G401 (cell line): Measurements from ENCODE around the gene REEP1. TPM values are rescaled to one million over a fixed set of nuclear protein-coding genes. Genes with fewer than 3 reads are reported as not detected.

Experiments
- DNase-seq: peaks from one replicate; pipeline ENCODE4 v3.0.0-alpha.2; 2015; ENCODE audit warnings: low spot score
- in situ Hi-C: cut with HindIII; loops from 2 replicates; pipeline ENCODE4 v1.10.0; 2016; ENCODE audit warnings: low sequenced_read_pairs, mixed read lengths
- total RNA-seq: library from RNA; depleted of rRNA; stranded (reverse); fragments of >200 nt; shearing (Covaris generic); gene quantifications from 2 replicates; pipeline ENCODE4 v1.2.3, GENCODE V29; 2014

The REEP1 gene
- total RNA-seq, 1 experiment from 2014 or later, result 1.1 TPM

GRCh38 chr2:86313341-86313740, 24.1 kb downstream of the REEP1 start:
- DNase-seq, result no peak
- in situ Hi-C loops, result no loop called here

- in situ Hi-C loops, result no loop called here
- no peak for DNase-seq
Measured at GRCh38 chr2:86311879-86312278, 25.5 kb downstream of the REEP1 start.

GRCh38 chr2:86309966-86310365, 27.5 kb downstream of the REEP1 start:
- in situ Hi-C loops, result no loop called here
- DNase-seq, result no peak

GRCh38 chr2:86308984-86309695, 28.3 kb downstream of the REEP1 start:
- in situ Hi-C loops, result no loop called here

GRCh38 chr2:86308356-86308755, 29.1 kb downstream of the REEP1 start:
- DNase-seq, result no peak
- in situ Hi-C loops, result no loop called here

More at GRCh38 chr2:86308984-86309695, 28.3 kb downstream of the REEP1 start:
- DNase-seq, result no peak

- no peak for DNase-seq
- in situ Hi-C loops, result no loop called here
Measured at GRCh38 chr2:86307431-86307830, 30.0 kb downstream of the REEP1 start.

- in situ Hi-C loops, result no loop called here
- no peak for DNase-seq
Measured at GRCh38 chr2:86305915-86306254, 31.5 kb downstream of the REEP1 start.

- in situ Hi-C loops, result no loop called here
- no peak for DNase-seq
Measured at GRCh38 chr2:86305195-86305914, 32.1 kb downstream of the REEP1 start.

GRCh38 chr2:86304416-86304815, 33.0 kb downstream of the REEP1 start:
- no peak for DNase-seq
- in situ Hi-C loops, result no loop called here

GRCh38 chr2:86302320-86302719, 35.1 kb downstream of the REEP1 start:
- in situ Hi-C loops, result no loop called here

GRCh38 chr2:86301711-86302202, 35.7 kb downstream of the REEP1 start:
- in situ Hi-C loops, result no loop called here
- no peak for DNase-seq

More at GRCh38 chr2:86302320-86302719, 35.1 kb downstream of the REEP1 start:
- peak; percentile 23 for DNase-seq

GRCh38 chr2:86301009-86301408, 36.4 kb downstream of the REEP1 start:
- in situ Hi-C loops, result no loop called here
- DNase-seq, result no peak

- DNase-seq, result no peak
- in situ Hi-C loops, result no loop called here
Measured at GRCh38 chr2:86300496-86300895, 36.9 kb downstream of the REEP1 start.

- in situ Hi-C loops, result no loop called here
- peak; percentile 64 for DNase-seq
Measured at GRCh38 chr2:86298411-86299390, 38.7 kb downstream of the REEP1 start.

- in situ Hi-C loops, result no loop called here
- no peak for DNase-seq
Measured at GRCh38 chr2:86297382-86298147, 39.9 kb downstream of the REEP1 start.

- in situ Hi-C loops, result no loop called here
- DNase-seq, result no peak
Measured at GRCh38 chr2:86296947-86297346, 40.5 kb downstream of the REEP1 start.

- DNase-seq, result no peak
- in situ Hi-C loops, result no loop called here
Measured at GRCh38 chr2:86295066-86295465, 42.4 kb downstream of the REEP1 start.

- DNase-seq, result no peak
- in situ Hi-C loops, result no loop called here
Measured at GRCh38 chr2:86293612-86294011, 43.8 kb downstream of the REEP1 start.
